Liver (tissue), 9 donors: ENCODE results near the gene EFHD1. TPM values are rescaled to one million over a fixed set of nuclear protein-coding genes. Genes with fewer than 3 reads are reported as not detected.

ENCODE experiments used
- DNase-seq: peaks from one replicate; pipeline ENCODE4 v3.0.0-alpha.2; 2017; ENCODE audit warnings: low spot score
- H3K27ac ChIP-seq, 2 donors: one replicate each; pipeline ENCODE4 v1.7.0; 2013; ENCODE audit warnings: inconsistent platforms in 2 of 2, low read length in 2 of 2, control low read depth in 1 of 2, low read depth in 1 of 2, mild to moderate bottlenecking in 1 of 2
- H3K27me3 ChIP-seq, 4 donors: one replicate each; pipeline versions ENCODE4 v1.6.1 to v1.7.0; 2013; ENCODE audit warnings: low read length in 3 of 4, inconsistent platforms in 1 of 4, mild to moderate bottlenecking in 1 of 4, moderate library complexity in 1 of 4; ENCODE audit not compliant: control insufficient read depth in 4 of 4, insufficient read depth in 4 of 4
- H3K36me3 ChIP-seq, 4 donors: one replicate each; pipeline versions ENCODE4 v1.6.1 to v1.7.0; 2013; ENCODE audit warnings: low read length in 3 of 4, mild to moderate bottlenecking in 3 of 4, low read depth in 1 of 4, moderate library complexity in 1 of 4; ENCODE audit not compliant: control insufficient read depth in 4 of 4, insufficient read depth in 3 of 4
- H3K4me1 ChIP-seq, 4 donors: one replicate each; pipeline versions ENCODE4 v1.6.1 to v1.7.0; 2013; ENCODE audit warnings: low read length in 3 of 4, mild to moderate bottlenecking in 3 of 4, moderate library complexity in 1 of 4; ENCODE audit not compliant: control insufficient read depth in 4 of 4, insufficient read depth in 4 of 4
- H3K4me3 ChIP-seq, 3 donors: one replicate each; pipeline versions ENCODE4 v1.6.1 to v1.7.0; 2013; ENCODE audit warnings: low read length in 3 of 3, control low read depth in 1 of 3, low read depth in 1 of 3, mild to moderate bottlenecking in 1 of 3
- H3K9ac ChIP-seq, 2 donors: one replicate each; pipeline ENCODE4 v1.7.0; 2013; ENCODE audit warnings: low read length in 2 of 2, mild to moderate bottlenecking in 2 of 2, moderate library complexity in 2 of 2, control low read depth in 1 of 2, low read depth in 1 of 2
- H3K9me3 ChIP-seq, 4 donors: one replicate each; pipeline versions ENCODE4 v1.6.1 to v1.7.0; 2013; ENCODE audit warnings: low read length in 3 of 4; ENCODE audit not compliant: control insufficient read depth in 4 of 4
- CTCF ChIP-seq: fragments of 150-350 bp; IDR thresholded peaks from 2 replicates; pipeline ENCODE4 v1.5.1; 2017; ENCODE audit warnings: improper control_type of control experiment, low read depth, low read length; ENCODE audit not compliant: missing input control
- NR2F2 ChIP-seq: IDR thresholded peaks from 2 replicates; pipeline ENCODE4 v1.6.1; 2016; ENCODE audit warnings: antibody characterized with exemption
- RAD21 ChIP-seq, 2 donors: IDR thresholded peaks; 2 replicates each; pipeline ENCODE4 v1.6.1; 2016; ENCODE audit warnings: antibody characterized with exemption in 2 of 2, mild to moderate bottlenecking in 2 of 2
- REST ChIP-seq: IDR thresholded peaks from 2 replicates; pipeline ENCODE4 v1.6.1; 2016; ENCODE audit warnings: antibody characterized with exemption, mild to moderate bottlenecking
- ZBTB33 ChIP-seq: IDR thresholded peaks from 2 replicates; pipeline ENCODE4 v1.6.1; 2016; ENCODE audit warnings: antibody characterized with exemption
- WGBS: extraction: QIAGEN DNeasy Blood & Tissue Kit; methylation state at CpG from one replicate; pipeline ENCODE4 v1.1.7; 2013; 5-methylcytosine and 5-hydroxymethylcytosine counted together
- polyA plus RNA-seq, 2 donors: library from polyadenylated mRNA; stranded (reverse) in 1 of 2; unstranded in 1 of 2; fragments of 200-250 nt in 1 of 2; fragments of >200 nt in 1 of 2; fragmentation: Nextera tagmentation in 1 of 2; extraction: Ambion mirVana in 1 of 2; gene quantifications; one replicate each; pipeline versions ENCODE4 v1.2.1 to v1.2.3, GENCODE V29; 2013 to 2015
- total RNA-seq, 2 donors: library from RNA; depleted of rRNA; stranded (reverse); fragments of >200 nt; gene quantifications; one replicate each; pipeline ENCODE4 v1.2.3, GENCODE V29; 2014
- donor health status: healthy.
- donor health status: healthy.
- donor health status: healthy.
- donor health status: healthy.
- donor health status: healthy.

EFHD1 gene
- total and polyA plus RNA-seq, 4 donors: 3.3 to 28.5 (median 10.3) TPM

GRCh38 chr2:232697807-232698110 lies 64.4 kb downstream of the EFHD1 start:
- H3K9me3 ChIP-seq: no peaks in the 10 kb centered on the region
- peak overlapping the region; percentile 96 to 98 for H3K27ac ChIP-seq
- peaks cover 0 to 2% (median 0%) of the 10 kb centered on the region in 4 donors for H3K36me3 ChIP-seq
- no peaks in the 10 kb centered on the region for H3K27me3 ChIP-seq
- peak overlapping the region; percentile 74 to 92 (median 89) for H3K4me3 ChIP-seq
- peaks cover 8 to 32% (median 17%) of the 10 kb centered on the region in 4 donors for H3K4me1 ChIP-seq
- WGBS: under 1% methylated on average over 11 of the region's 11 CpGs
- peak overlapping the region; percentile 81 to 98 for H3K9ac ChIP-seq
- DNase-seq: no peak
- TF ChIP-seq CTCF: no peak
- no peak for TF ChIP-seq ZBTB33
- TF ChIP-seq NR2F2: no peak

GRCh38 chr2:232698556-232699091 lies 65.2 kb downstream of the EFHD1 start:
- Histone ChIP-seq H3K27ac (peak overlapping the region; percentile 37 to 96), H3K4me3 (peak overlapping the region in 2 of 3 donors; percentile 74 to 89)

More at GRCh38 chr2:232698556-232699091, 65.2 kb downstream of the EFHD1 start:
- H3K9me3 ChIP-seq: no peaks in the 10 kb centered on the region
- no peak for TF ChIP-seq RAD21 (IDR thresholded peaks at IDR 0.05)
- no peak for TF ChIP-seq NR2F2
- TF ChIP-seq REST: peak; percentile 41
- DNase-seq: no peak
- 44% methylated on average over 4 of the region's 4 CpGs for WGBS
- no peaks in the 10 kb centered on the region for H3K27me3 ChIP-seq
- peak overlapping the region; percentile 81 to 98 for H3K9ac ChIP-seq
- peaks cover 0 to 2% (median 0%) of the 10 kb centered on the region in 4 donors for H3K36me3 ChIP-seq
- peaks cover 8 to 32% (median 17%) of the 10 kb centered on the region in 4 donors for H3K4me1 ChIP-seq
